ENCODE data around the gene POLR3K.

- TF ChIP-seq POLR2A (IDR thresholded peaks at IDR 0.05; ENCODE audit: low read length) (no peak), CHD2 (IDR thresholded peaks at IDR 0.05; ENCODE audit: low read length, partially characterized antibody) (no peak), BHLHE40 (IDR thresholded peaks at IDR 0.05; ENCODE audit: low read depth, low read length) (no peak), FOSL2 (IDR thresholded peaks at IDR 0.05) (no peak), FOSL2 (CRISPR knock-in tag; IDR thresholded peaks at IDR 0.05) (no peak), PHF8 (IDR thresholded peaks at IDR 0.05; ENCODE audit: borderline replicate concordance, low read depth) (no peak), JUN (IDR thresholded peaks at IDR 0.05) (no peak), CTCF (IDR thresholded peaks at IDR 0.05) (no peak), RFX5 (IDR thresholded peaks at IDR 0.05) (no peak), MAX (IDR thresholded peaks at IDR 0.05) (no peak), REST (IDR thresholded peaks at IDR 0.05) (no peak), HOXB13 (CRISPR knock-in tag; IDR thresholded peaks at IDR 0.05; ENCODE audit: low read depth) (no peak), EP300 (IDR thresholded peaks at IDR 0.05) (no peak), ESRRA (IDR thresholded peaks at IDR 0.05; ENCODE audit: borderline replicate concordance, low read length) (no peak), SREBF2 (IDR thresholded peaks at IDR 0.05) (no peak)
Observed at GRCh38 chr16:102060-102855, 48.9 kb upstream of the POLR3K start.
